ENCODE results near the gene PCK1.

The PCK1 gene

DNA sequence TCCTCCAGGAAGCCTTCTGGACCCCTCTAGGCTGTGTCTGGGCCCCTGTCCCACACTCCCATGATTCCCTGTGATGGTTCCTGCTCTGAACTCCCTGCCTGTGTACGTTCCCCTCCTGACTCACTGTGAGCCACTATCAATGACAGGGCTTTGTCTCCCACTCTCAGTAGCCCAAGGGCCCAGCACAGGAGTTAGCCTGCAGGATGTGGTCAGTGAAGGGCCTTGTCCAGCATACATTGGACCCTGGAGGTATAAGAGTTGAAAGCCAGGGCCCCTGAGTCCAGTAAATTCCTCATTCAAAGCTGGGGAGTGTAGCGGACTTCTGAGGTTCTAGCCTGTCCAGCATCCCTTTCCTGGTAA lies 40.3 kb downstream of the PCK1 start:
- DNase-seq (ENCODE audit: low spot score) (peak; percentile 11), FAIRE-seq (no peak)

DNA sequence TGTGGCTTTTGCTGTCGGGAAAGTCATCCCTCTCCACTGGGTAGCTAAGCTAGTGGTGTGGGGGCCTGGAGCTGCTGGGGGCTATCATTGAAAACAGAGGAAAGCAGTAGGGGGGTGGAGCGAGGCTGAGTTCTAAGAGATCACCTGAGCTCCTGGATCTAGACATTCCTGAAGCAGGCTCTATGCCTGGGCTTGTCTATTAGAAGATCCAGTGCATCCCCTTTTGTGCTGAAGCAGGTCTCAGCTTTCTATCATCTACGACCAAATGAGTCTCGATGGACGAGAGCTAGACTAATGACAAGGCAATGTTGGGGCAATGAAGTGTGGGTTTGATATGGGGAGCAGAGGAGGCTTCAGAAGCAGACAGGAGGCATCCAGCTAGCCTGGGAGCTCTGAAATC lies 40.8 kb downstream of the PCK1 start:
- DNase-seq (ENCODE audit: low spot score) (no peak), FAIRE-seq (no peak)

- FAIRE-seq (no peak), DNase-seq (ENCODE audit: low spot score) (no peak)
Observed at GRCh38 chr20:57603120-57603519, 42.2 kb downstream of the PCK1 start.

GRCh38 chr20:57605045-57605444 lies 44.1 kb downstream of the PCK1 start:
- no peak for FAIRE-seq
- no peak for DNase-seq (ENCODE audit: low spot score)

- DNase-seq (ENCODE audit: low spot score) (no peak), FAIRE-seq (no peak)
Observed at GRCh38 chr20:57605878-57606277, 45.0 kb downstream of the PCK1 start.

GRCh38 chr20:57608516-57608915 lies 47.6 kb downstream of the PCK1 start:
- DNase-seq (ENCODE audit: low spot score) (no peak), FAIRE-seq (no peak)

GRCh38 chr20:57609086-57609841 lies 48.4 kb downstream of the PCK1 start:
- FAIRE-seq (no peak), DNase-seq (ENCODE audit: low spot score) (no peak)

DNA sequence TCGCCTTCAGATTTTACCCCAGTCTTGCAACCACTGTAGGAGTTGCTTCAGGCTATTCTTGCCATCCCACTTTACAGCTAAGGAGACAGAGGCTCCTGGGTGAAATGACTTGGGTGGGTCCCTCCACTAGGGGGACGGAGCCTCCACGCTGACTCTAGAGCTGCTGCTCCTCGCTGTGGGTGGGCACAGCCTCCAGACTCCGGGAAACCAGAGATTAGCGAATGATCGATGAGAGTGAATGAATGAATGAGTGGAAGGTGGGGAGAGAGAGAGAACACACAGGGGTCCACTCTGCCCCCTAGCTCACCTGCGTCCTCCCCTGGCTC lies 48.9 kb downstream of the PCK1 start:
- FAIRE-seq: no peak
- DNase-seq (ENCODE audit: low spot score): no peak

- no peak for FAIRE-seq
- no peak for DNase-seq (ENCODE audit: low spot score)
Observed at GRCh38 chr20:57610261-57610952, 49.5 kb downstream of the PCK1 start.

- DNase-seq (ENCODE audit: low spot score): no peak
Observed at GRCh38 chr20:57611586-57612311, 50.8 kb downstream of the PCK1 start.

GRCh38 chr20:57612436-57612835 lies 51.5 kb downstream of the PCK1 start:
- no peak for FAIRE-seq
- DNase-seq (ENCODE audit: low spot score): no peak

More at GRCh38 chr20:57611586-57612311, 50.8 kb downstream of the PCK1 start:
- FAIRE-seq: no peak

GRCh38 chr20:57612916-57613315 lies 52.0 kb downstream of the PCK1 start:
- FAIRE-seq (no peak), DNase-seq (ENCODE audit: low spot score) (no peak)

GRCh38 chr20:57613481-57613921 lies 52.6 kb downstream of the PCK1 start:
- FAIRE-seq: no peak
- no peak for DNase-seq (ENCODE audit: low spot score)

DNA sequence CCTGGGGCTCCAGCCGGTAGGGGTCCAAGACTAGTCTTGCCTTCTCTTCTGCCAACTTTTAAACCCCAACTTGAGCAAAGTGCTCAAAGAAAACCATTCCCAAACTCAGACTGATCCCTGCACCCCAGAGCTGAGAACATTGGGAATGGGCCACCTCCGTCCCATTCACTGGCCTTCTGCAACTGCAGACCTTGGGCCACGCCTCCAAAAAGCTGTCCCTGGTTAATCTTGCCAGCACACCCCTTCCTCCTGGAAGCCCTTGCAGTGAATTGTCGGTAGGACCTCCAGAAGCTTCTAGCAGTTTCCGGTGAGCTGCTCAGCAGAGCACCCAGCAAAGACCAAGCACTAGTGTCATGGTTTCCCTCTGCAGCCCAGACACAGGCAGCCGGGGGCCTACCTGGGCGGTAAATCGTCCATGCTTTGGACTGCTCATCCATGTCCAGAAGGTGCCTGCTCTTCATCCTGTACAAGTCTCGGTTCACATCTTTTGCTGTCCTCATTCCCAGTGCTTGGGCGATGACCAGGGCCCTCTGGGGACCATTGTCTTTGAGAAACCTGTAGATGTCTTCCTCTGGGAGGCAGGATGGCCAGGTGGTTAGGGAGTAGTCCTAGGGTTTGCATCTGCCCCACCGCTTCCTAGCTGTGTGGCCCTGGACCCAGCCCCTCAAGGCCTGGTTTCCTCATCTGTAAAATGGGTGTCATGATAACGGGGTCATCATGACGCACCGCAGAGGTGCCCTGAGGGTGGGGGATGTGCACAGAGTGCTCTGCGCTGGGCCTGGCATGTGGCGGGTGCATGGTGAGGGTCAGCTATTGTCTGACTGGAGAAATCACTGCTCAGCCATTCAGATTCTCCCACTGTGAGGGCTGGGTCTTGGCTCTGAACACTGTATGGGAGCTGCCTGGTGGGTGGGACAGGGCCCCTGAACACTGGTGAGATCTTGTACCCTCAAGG lies 53.9 kb downstream of the PCK1 start:
- no peak for DNase-seq (ENCODE audit: low spot score)
- no peak for FAIRE-seq

GRCh38 chr20:57615445-57615811 lies 54.5 kb downstream of the PCK1 start:
- DNase-seq (ENCODE audit: low spot score) (no peak), FAIRE-seq (no peak)

- DNase-seq (ENCODE audit: low spot score) (no peak), FAIRE-seq (no peak)
Observed at GRCh38 chr20:57616143-57616951, 55.4 kb downstream of the PCK1 start.

- DNase-seq (ENCODE audit: low spot score) (no peak), FAIRE-seq (no peak)
Observed at GRCh38 chr20:57617079-57617795, 56.3 kb downstream of the PCK1 start.

All from RCC 7860 (cell line).